ENCODE data around the gene GRPEL1. TPM values are rescaled to one million over a fixed set of nuclear protein-coding genes. Genes with fewer than 3 reads are reported as not detected.

GRPEL1 gene
- polyA plus RNA-seq, 1 of the 3 experiments (the other 2 are of a cell fraction): 29.8 TPM

GRCh38 chr4:7023486-7023885 lies 44.4 kb downstream of the GRPEL1 start:
- ChIA-PET CTCF (interaction anchor here (0.8 to 1.3 kb wide), 3 partner anchors 19 to 1524 kb away, joined by 3 to 4 read pairs (median 4); partner anchors contain the start of gene TADA2B), POLR2A (no interaction called here)
- DNase-seq: no peak
- H3K9me2 ChIP-seq: no peaks in the 10 kb centered on the region
- H3K27me3 ChIP-seq (ENCODE audit: insufficient read depth): no peaks in the 10 kb centered on the region
- H3K79me2 ChIP-seq (ENCODE audit: insufficient read depth): no peaks in the 10 kb centered on the region; the same call in 1 of the 2 replicates
- no peak overlapping the region for H3K27ac ChIP-seq (ENCODE audit: low read depth in 2 of 2, low read length in 1 of 2)
- WGBS (ENCODE audit: low lambda C conversion rate): 85% methylated on average over 11 of the region's 16 CpGs
- peaks cover 0 to 6% of the 10 kb centered on the region in 2 experiments; a peak in 1 of 4 replicates for H3K4me1 ChIP-seq (ENCODE audit: control insufficient read depth in 1 of 2, insufficient read depth in 2 of 2, low read depth in 1 of 2, low read length in 1 of 2)
- no peaks in the 10 kb centered on the region for H3F3A ChIP-seq (replicated peaks; ENCODE audit: insufficient read depth)
- no peak overlapping the region for H3K4me3 ChIP-seq (ENCODE audit: low read depth in 2 of 2, low read length in 1 of 2)
- TF ChIP-seq RAD21 (IDR thresholded peaks at IDR 0.05; ENCODE audit: low read length): no peak
- TF ChIP-seq CHD2 (IDR thresholded peaks at IDR 0.05; ENCODE audit: low read length, partially characterized antibody): no peak
- TF ChIP-seq TEAD4 (IDR thresholded peaks at IDR 0.05; ENCODE audit: borderline replicate concordance, insufficient read depth): no peak
- no peak for TF ChIP-seq IRF3 (IDR thresholded peaks at IDR 0.05; ENCODE audit: low read depth, low read length)
- no peak for TF ChIP-seq REST (IDR thresholded peaks at IDR 0.05; ENCODE audit: low read depth, low read length)
- TF ChIP-seq NRF1 (IDR thresholded peaks at IDR 0.05; ENCODE audit: low read depth, low read length): no peak
- TF ChIP-seq, protein P1, sequence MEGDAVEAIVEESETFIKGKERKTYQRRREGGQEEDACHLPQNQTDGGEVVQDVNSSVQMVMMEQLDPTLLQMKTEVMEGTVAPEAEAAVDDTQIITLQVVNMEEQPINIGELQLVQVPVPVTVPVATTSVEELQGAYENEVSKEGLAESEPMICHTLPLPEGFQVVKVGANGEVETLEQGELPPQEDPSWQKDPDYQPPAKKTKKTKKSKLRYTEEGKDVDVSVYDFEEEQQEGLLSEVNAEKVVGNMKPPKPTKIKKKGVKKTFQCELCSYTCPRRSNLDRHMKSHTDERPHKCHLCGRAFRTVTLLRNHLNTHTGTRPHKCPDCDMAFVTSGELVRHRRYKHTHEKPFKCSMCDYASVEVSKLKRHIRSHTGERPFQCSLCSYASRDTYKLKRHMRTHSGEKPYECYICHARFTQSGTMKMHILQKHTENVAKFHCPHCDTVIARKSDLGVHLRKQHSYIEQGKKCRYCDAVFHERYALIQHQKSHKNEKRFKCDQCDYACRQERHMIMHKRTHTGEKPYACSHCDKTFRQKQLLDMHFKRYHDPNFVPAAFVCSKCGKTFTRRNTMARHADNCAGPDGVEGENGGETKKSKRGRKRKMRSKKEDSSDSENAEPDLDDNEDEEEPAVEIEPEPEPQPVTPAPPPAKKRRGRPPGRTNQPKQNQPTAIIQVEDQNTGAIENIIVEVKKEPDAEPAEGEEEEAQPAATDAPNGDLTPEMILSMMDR (IDR thresholded peaks at IDR 0.05): no peak
- H3K9me3 ChIP-seq: no peaks in the 10 kb centered on the region
- H3K4me2 ChIP-seq: no peak overlapping the region
- H2AFZ ChIP-seq (ENCODE audit: low read depth): no peak overlapping the region
- H4K20me1 ChIP-seq (ENCODE audit: insufficient read depth): no peaks in the 10 kb centered on the region
- H3K36me3 ChIP-seq (replicated peaks in 1 of 2; ENCODE audit: control insufficient read depth in 1 of 2, insufficient read depth in 2 of 2, low read length in 1 of 2): peaks cover 7 to 9% of the 10 kb centered on the region in 2 experiments
- H3K9ac ChIP-seq: no peak overlapping the region

Data from SK-N-SH (cell line).